Progenitor cell of endocrine pancreas (in vitro differentiated cells): ENCODE results near the gene MARCHF10. TPM values are rescaled to one million over a fixed set of nuclear protein-coding genes. Genes with fewer than 3 reads are reported as not detected.

Source experiments
- DNase-seq: peaks from one replicate; pipeline ENCODE4 v3.0.0; 2021; ENCODE audit warnings: low spot score; ENCODE audit not compliant: unreplicated experiment
- H3K27ac Mint-ChIP-seq: 2 replicates; pipeline ENCODE4 v1.8.0; 2021; ENCODE audit warnings: mild to moderate bottlenecking, moderate library complexity, mixed read lengths
- H3K27me3 Mint-ChIP-seq: 2 replicates; pipeline ENCODE4 v1.8.0; 2021; ENCODE audit warnings: mixed read lengths
- H3K36me3 Mint-ChIP-seq: 2 replicates; pipeline ENCODE4 v1.8.0; 2022; ENCODE audit warnings: mixed read lengths; ENCODE audit not compliant: insufficient read depth
- H3K4me1 Mint-ChIP-seq: 2 replicates; pipeline ENCODE4 v1.8.0; 2021; ENCODE audit warnings: low read depth, mixed read lengths
- H3K4me3 Mint-ChIP-seq: 2 replicates; pipeline ENCODE4 v1.8.0; 2021; ENCODE audit warnings: low read depth, mild to moderate bottlenecking, moderate library complexity, mixed read lengths
- H3K9me3 Mint-ChIP-seq: 2 replicates; pipeline ENCODE4 v1.8.0; 2021; ENCODE audit warnings: low read depth, mixed read lengths
- total RNA-seq: library from RNA; stranded (reverse); gene quantifications from 2 replicates; pipeline ENCODE4 v1.2.1, GENCODE V29; 2021
- TF ChIP-seq, protein P1 (sequence below): fragments of 200-600 bp; sonication (generic); IDR thresholded peaks from one replicate; pipeline ENCODE4 v1.5.0; 2021; ENCODE audit warnings: antibody characterized with exemption, mild to moderate bottlenecking; ENCODE audit not compliant: unreplicated experiment

Gene MARCHF10
- total RNA-seq, 1 donor from 2014 or later: not detected

DNA sequence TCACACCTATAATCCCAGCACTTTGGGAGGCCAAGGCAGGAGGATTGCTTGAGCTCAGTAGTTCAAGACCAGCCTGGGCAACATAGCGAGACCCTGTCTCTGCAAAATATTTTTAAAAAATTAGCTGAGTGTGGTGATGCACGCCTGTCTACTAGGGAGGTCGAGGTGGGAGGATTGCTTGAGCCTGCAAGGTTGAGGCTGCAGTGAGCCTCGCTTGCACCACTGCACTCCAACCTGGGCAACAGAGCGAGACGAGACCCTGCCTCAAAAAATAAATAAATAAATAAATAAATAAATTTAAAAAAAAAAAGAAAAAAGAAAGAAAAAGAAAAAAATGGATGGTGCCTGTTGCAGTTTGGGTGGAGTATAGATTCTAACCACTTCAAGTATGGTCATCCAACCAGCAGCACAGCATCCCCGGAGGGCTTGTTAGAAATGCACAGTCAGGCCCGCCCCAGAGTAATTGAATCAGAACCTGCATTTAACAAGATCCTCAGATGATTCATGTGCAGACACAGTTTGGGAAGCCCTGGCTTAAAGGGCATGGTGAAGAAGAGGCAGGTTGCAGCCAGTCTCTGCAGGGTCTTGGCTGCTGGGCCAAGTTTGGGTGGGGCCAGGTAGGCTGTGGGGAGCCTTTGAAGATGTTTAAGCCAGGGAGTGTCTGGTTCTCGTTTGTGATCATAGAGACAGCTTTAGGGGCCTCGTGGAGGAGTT is 139.9 kb downstream of the MARCHF10 start:
- no peaks in the 10 kb centered on the region for H3K9me3 Mint-ChIP-seq
- H3K4me3 Mint-ChIP-seq: no peak overlapping the region
- H3K27ac Mint-ChIP-seq: no peak overlapping the region
- TF ChIP-seq, protein P1, sequence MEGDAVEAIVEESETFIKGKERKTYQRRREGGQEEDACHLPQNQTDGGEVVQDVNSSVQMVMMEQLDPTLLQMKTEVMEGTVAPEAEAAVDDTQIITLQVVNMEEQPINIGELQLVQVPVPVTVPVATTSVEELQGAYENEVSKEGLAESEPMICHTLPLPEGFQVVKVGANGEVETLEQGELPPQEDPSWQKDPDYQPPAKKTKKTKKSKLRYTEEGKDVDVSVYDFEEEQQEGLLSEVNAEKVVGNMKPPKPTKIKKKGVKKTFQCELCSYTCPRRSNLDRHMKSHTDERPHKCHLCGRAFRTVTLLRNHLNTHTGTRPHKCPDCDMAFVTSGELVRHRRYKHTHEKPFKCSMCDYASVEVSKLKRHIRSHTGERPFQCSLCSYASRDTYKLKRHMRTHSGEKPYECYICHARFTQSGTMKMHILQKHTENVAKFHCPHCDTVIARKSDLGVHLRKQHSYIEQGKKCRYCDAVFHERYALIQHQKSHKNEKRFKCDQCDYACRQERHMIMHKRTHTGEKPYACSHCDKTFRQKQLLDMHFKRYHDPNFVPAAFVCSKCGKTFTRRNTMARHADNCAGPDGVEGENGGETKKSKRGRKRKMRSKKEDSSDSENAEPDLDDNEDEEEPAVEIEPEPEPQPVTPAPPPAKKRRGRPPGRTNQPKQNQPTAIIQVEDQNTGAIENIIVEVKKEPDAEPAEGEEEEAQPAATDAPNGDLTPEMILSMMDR: no peak
- H3K36me3 Mint-ChIP-seq: no peaks in the 10 kb centered on the region
- no peaks in the 10 kb centered on the region for H3K27me3 Mint-ChIP-seq
- H3K4me1 Mint-ChIP-seq: no peaks in the 10 kb centered on the region
- no peak for DNase-seq

DNA sequence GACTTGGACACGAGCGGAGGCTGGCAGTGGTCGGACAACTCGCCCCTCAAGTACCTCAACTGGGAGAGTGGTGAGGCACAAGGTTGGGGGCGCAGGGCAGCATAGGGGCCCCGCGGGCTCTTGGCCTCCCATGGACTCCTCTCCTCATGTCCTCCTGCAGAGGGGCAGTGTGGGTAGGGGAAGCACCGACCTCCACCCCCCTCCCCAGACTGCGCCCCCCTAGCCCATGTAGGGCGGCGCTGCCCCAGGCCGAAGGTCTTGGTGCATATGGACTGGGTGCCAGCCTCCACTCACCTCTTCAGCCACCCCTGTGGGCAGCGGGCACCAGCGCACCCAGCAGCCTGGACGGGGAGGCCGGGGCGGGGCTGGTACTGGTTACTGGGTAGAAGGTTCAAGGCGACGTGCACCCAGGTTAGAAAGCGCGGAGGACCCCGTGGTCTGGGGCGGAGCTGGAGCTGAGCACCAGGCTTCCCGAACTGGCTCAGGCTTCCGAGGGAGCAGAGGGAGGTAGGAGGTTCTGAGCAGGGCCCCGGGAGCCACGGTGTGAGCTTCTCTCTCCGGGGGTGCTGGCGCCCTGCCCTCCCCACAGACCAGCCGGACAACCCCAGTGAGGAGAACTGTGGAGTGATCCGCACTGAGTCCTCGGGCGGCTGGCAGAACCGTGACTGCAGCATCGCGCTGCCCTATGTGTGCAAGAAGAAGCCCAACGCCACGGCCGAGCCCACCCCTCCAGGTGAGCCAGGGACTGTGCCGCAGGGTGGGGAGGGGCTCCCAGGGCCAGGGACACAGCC is 141.1 kb downstream of the MARCHF10 start:
- TF ChIP-seq, protein P1: no peak
- Mint-ChIP-seq H3K27me3 (no peaks in the 10 kb centered on the region), H3K27ac (no peak overlapping the region), H3K36me3 (no peaks in the 10 kb centered on the region), H3K9me3 (no peaks in the 10 kb centered on the region), H3K4me1 (no peaks in the 10 kb centered on the region), H3K4me3 (no peak overlapping the region)
- DNase-seq: no peak

DNA sequence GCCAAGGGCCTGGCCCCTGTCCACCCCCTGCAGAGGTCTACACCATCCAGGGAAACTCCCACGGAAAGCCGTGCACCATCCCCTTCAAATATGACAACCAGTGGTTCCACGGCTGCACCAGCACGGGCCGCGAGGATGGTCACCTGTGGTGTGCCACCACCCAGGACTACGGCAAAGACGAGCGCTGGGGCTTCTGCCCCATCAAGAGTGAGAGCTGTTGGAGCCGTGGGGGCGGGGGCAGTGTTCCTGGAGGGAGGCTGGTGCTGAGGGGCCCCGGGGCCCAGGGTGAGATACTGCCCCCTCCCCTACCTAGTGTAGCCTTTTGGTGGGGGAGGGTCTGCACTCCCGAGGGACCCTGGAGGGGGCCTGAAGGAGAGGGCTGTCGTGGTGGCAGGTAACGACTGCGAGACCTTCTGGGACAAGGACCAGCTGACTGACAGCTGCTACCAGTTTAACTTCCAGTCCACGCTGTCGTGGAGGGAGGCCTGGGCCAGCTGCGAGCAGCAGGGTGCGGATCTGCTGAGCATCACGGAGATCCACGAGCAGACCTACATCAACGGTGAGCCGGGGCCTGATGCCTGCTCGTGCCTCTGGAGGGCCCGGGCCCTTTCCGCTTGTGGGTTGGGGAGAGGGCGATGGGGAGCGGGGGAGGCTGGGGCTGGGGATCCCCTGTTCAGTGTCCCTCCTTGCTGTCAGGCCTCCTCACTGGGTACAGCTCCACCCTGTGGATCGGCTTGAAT is 141.9 kb downstream of the MARCHF10 start:
- H3K27ac Mint-ChIP-seq: no peak overlapping the region
- H3K9me3 Mint-ChIP-seq: no peaks in the 10 kb centered on the region

DNA sequence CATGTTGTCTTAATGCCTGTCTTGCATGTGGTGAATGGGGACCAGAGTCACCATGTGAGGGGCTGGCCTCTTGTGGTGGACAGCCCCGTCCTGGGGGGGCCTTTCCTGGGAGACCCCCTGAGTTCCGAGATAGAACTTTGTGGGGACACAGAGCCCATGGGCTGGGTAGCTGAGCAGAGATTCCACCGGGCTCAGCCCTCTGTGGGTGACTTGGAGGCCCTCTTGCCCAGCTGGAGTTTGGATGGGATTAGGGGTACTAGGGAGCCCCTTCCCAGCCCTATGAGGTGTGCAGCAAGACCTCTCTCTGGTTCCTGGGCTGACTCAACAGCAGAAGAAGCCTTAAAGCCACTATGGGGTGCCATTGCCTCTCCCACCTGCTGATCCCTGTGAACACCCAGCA is 142.5 kb downstream of the MARCHF10 start:
- no peak overlapping the region for H3K27ac Mint-ChIP-seq
- H3K27me3 Mint-ChIP-seq: no peaks in the 10 kb centered on the region
- peaks cover 5% of the 10 kb centered on the region for H3K9me3 Mint-ChIP-seq
- H3K4me1 Mint-ChIP-seq: no peaks in the 10 kb centered on the region
- H3K4me3 Mint-ChIP-seq: no peak overlapping the region
- no peak for DNase-seq
- no peaks in the 10 kb centered on the region for H3K36me3 Mint-ChIP-seq
- TF ChIP-seq, protein P1: no peak

More for the DNA sequence above, 141.9 kb downstream of the MARCHF10 start:
- no peaks in the 10 kb centered on the region for H3K36me3 Mint-ChIP-seq
- H3K4me3 Mint-ChIP-seq: no peak overlapping the region
- H3K27me3 Mint-ChIP-seq: no peaks in the 10 kb centered on the region
- no peak for DNase-seq
- H3K4me1 Mint-ChIP-seq: no peaks in the 10 kb centered on the region
- TF ChIP-seq, protein P1: no peak
